IPS-18c (cell line): Measurements from ENCODE around the gene LIFR.

Experiments used
- H3K4me3 ChIP-seq: 2 replicates; pipeline ENCODE4 v1.7.0; 2013; ENCODE audit warnings: low read depth, mild to moderate bottlenecking, low read length, moderate library complexity; ENCODE audit not compliant: insufficient read depth
- H3K9me3 ChIP-seq: one replicate; pipeline ENCODE4 v1.6.1; 2013; ENCODE audit warnings: mild to moderate bottlenecking, low read length, moderate library complexity; ENCODE audit not compliant: control insufficient read depth, insufficient read depth

LIFR gene

GRCh38 chr5:38465061-38465460 lies 91.4 kb downstream of the LIFR start:
- Histone ChIP-seq H3K4me3 (no peak overlapping the region), H3K9me3 (peaks cover 4% of the 10 kb centered on the region)

- Histone ChIP-seq H3K9me3 (no peaks in the 10 kb centered on the region), H3K4me3 (no peak overlapping the region)
Observed at GRCh38 chr5:38463634-38464521, 92.6 kb downstream of the LIFR start.

GRCh38 chr5:38462976-38463633 lies 93.3 kb downstream of the LIFR start:
- Histone ChIP-seq H3K4me3 (no peak overlapping the region), H3K9me3 (no peaks in the 10 kb centered on the region)

GRCh38 chr5:38458174-38458573 lies 98.3 kb downstream of the LIFR start:
- Histone ChIP-seq H3K4me3 (no peak overlapping the region), H3K9me3 (no peaks in the 10 kb centered on the region)

GRCh38 chr5:38456657-38457399 lies 99.6 kb downstream of the LIFR start:
- Histone ChIP-seq H3K4me3 (no peak overlapping the region), H3K9me3 (no peaks in the 10 kb centered on the region)

GRCh38 chr5:38455796-38456330 lies 100.6 kb downstream of the LIFR start:
- Histone ChIP-seq H3K9me3 (no peaks in the 10 kb centered on the region), H3K4me3 (no peak overlapping the region)

- no peaks in the 10 kb centered on the region for H3K9me3 ChIP-seq
- no peak overlapping the region for H3K4me3 ChIP-seq
Observed at GRCh38 chr5:38453921-38454320, 102.5 kb downstream of the LIFR start.

GRCh38 chr5:38453506-38453905 lies 102.9 kb downstream of the LIFR start:
- Histone ChIP-seq H3K4me3 (no peak overlapping the region), H3K9me3 (no peaks in the 10 kb centered on the region)

- Histone ChIP-seq H3K4me3 (no peak overlapping the region), H3K9me3 (no peaks in the 10 kb centered on the region)
Observed at GRCh38 chr5:38452201-38452600, 104.2 kb downstream of the LIFR start.

- H3K9me3 ChIP-seq = no peaks in the 10 kb centered on the region
- no peak overlapping the region for H3K4me3 ChIP-seq
Observed at GRCh38 chr5:38451074-38451725, 105.2 kb downstream of the LIFR start.

GRCh38 chr5:38450627-38451026 lies 105.8 kb downstream of the LIFR start:
- Histone ChIP-seq H3K9me3 (no peaks in the 10 kb centered on the region), H3K4me3 (no peak overlapping the region)

- H3K9me3 ChIP-seq = no peaks in the 10 kb centered on the region
- no peak overlapping the region for H3K4me3 ChIP-seq
Observed at GRCh38 chr5:38448568-38449350, 107.7 kb downstream of the LIFR start.

- no peaks in the 10 kb centered on the region for H3K9me3 ChIP-seq
- no peak overlapping the region for H3K4me3 ChIP-seq
Observed at GRCh38 chr5:38447786-38448185, 108.7 kb downstream of the LIFR start.

GRCh38 chr5:38447056-38447455 lies 109.4 kb downstream of the LIFR start:
- no peak overlapping the region for H3K4me3 ChIP-seq
- no peaks in the 10 kb centered on the region for H3K9me3 ChIP-seq

- no peak overlapping the region for H3K4me3 ChIP-seq
Observed at GRCh38 chr5:38446029-38446522, 110.4 kb downstream of the LIFR start.

GRCh38 chr5:38445374-38446028 lies 110.9 kb downstream of the LIFR start:
- Histone ChIP-seq H3K4me3 (no peak overlapping the region), H3K9me3 (no peaks in the 10 kb centered on the region)

More at GRCh38 chr5:38446029-38446522, 110.4 kb downstream of the LIFR start:
- H3K9me3 ChIP-seq = no peaks in the 10 kb centered on the region
